Measurements from ENCODE around the gene NT5E.
"Not testable (repeated sequence)": the region's sequence is repeated elsewhere in the genome, so short reads cannot be mapped to it uniquely, and the experiment has no call there.

Gene NT5E

DNA sequence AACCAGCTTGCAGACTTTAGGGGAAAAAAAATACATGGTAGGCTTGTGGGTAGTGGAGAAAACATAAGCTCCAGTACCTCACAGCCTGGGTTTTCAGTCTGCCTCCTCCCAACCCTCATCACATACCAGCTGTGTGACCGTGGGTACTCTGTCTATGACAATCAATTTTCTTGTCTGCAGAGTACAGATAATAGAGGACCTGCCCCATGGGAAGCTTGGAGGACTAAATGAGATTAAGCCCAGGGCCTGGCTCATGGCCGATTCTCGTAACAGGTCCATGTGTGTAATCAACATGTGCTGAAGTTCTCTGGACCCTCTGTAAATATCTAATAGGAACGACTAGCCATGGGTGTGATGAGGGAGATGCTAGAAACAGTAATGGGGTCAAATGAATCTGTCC is 34.0 kb downstream of the NT5E start:
- H3K4me3 Mint-ChIP-seq, result no peak overlapping the region
- H3K9me3 Mint-ChIP-seq, result no peaks in the 10 kb centered on the region
- no peak for DNase-seq
- H3K27ac Mint-ChIP-seq, result no peak overlapping the region
- H3K4me1 Mint-ChIP-seq, result peaks cover 19% of the 10 kb centered on the region
- H3K27me3 Mint-ChIP-seq, result no peaks in the 10 kb centered on the region
- ATAC-seq, result no peak

DNA sequence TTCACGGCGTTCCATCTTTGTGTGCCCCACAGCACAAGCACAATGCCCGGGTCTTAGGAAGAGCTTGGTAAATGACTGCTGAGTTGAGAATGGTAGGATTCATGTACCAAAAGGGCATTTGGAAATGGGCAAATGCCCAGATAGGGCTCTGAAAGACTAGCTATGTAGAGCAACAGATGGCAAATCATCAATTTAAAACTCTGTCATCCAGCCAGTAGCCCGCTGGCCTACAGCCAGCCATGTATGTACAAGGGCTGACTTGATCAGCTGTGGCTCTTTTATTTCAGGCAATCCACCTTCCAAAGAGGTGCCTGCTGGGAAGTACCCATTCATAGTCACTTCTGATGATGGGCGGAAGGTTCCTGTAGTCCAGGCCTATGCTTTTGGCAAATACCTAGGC is 35.1 kb downstream of the NT5E start:
- Mint-ChIP-seq H3K4me1 (peaks cover 19% of the 10 kb centered on the region), H3K27me3 (no peaks in the 10 kb centered on the region), H3K9me3 (no peaks in the 10 kb centered on the region), H3K27ac (no peak overlapping the region), H3K4me3 (no peak overlapping the region)
- DNase-seq (no peak), ATAC-seq (no peak)

DNA sequence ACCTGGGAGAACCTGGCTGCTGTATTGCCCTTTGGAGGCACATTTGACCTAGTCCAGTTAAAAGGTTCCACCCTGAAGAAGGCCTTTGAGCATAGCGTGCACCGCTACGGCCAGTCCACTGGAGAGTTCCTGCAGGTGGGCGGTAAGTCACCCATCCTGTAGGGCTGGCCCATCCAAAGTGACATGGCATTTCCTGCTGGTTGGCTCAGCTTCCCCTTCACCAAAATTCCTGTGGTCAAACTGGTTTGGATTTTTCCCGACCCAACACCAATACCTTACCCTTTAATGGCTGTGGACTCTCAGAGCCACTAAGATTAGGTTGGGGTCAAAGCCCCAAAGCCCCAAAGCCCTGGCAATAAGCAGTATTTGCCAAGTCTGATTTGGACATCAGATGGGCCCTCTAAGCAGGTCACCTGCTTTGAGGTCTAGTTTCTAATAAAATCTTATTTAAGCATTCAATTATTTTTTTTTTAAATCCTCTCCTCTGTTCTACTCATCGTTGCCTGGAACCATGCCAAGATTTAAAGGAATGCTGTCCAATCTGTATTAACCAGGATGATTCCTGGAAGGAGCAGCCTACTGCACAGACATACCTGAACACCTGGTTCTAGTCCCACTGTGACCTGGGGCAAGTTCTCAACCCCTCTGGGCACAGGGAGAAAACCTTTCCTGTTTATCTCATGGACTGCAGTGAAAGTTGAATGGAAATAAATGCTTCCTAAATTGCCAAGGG is 40.8 kb downstream of the NT5E start:
- H3K9me3 Mint-ChIP-seq, result no peaks in the 10 kb centered on the region
- no peaks in the 10 kb centered on the region for H3K4me1 Mint-ChIP-seq
- no peak overlapping the region for H3K4me3 Mint-ChIP-seq
- ATAC-seq (no peak), DNase-seq (no peak)
- no peaks in the 10 kb centered on the region for H3K27me3 Mint-ChIP-seq
- H3K27ac Mint-ChIP-seq, result peak overlapping the region in 1 of 2 donors; percentile 82

DNA sequence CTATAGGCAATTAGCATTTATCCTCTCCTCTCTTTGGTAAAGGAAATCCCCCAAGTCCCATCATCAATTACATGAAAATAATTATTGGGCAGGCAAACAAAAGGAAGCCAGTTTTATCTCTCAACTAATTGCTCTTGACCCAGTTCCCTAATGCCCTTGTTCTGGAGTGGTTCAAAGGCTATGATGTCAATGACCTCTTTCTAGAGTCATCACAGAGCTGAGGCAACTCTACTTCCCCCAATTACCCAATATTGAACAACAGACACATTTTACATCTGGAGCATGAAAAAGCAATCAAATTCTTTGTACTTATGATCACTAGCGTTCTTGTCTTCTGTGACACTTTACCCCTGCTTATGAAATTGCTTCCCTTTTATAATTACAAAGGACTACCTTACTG is 43.5 kb downstream of the NT5E start:
- peaks cover 19% of the 10 kb centered on the region for H3K4me1 Mint-ChIP-seq
- DNase-seq, result no peak
- no peak for ATAC-seq
- H3K4me3 Mint-ChIP-seq, result no peak overlapping the region
- H3K27ac Mint-ChIP-seq, result no peak overlapping the region
- H3K9me3 Mint-ChIP-seq, result peaks cover 24 to 27% of the 10 kb centered on the region in 2 donors
- H3K27me3 Mint-ChIP-seq, result no peaks in the 10 kb centered on the region

DNA sequence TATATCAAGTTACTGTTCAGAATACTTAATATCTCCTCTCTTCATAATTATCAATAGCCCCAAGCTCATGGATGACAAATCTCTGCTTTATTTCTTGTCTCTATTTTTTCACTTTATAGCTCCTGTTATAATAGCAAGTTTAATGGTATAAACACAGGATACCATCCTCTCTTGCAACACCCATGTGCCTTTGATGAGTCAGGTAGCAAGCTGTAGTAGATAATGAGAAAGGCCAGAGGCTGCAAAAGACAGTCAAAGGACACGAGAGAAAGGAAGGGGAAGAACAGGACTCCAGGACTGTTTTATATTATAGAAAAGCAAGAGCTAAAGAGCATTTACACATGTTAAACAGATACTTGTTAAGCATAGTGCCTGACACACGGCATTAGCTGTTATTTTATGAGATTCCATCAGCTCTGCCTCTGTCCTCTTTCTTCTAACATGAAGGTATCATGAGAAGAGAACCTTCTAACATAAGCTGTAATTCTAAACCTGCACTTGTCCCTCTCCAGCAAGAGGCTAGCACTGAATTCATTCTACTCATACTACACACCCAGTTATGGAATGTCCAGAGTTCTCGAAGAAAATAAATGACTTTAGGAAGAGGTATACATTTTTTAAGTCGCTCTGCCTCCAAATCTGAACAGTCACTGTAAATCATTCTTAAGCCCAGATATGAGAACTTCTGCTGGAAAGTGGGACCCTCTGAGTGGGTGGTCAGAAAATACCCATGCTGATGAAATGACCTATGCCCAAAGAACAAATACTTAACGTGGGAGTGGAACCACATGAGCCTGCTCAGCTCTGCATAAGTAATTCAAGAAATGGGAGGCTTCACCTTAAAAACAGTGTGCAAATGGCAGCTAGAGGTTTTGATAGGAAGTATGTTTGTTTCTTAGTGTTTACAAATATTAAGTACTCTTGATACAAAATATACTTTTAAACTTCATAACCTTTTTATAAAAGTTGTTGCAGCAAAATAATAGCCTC is 45.0 kb downstream of the NT5E start:
- peaks cover 33% of the 10 kb centered on the region for H3K4me1 Mint-ChIP-seq
- peaks cover 27 to 28% of the 10 kb centered on the region in 2 donors for H3K9me3 Mint-ChIP-seq
- DNase-seq (no peak), ATAC-seq (no peak)
- H3K27me3 Mint-ChIP-seq, result no peaks in the 10 kb centered on the region
- H3K4me3 Mint-ChIP-seq, result no peak overlapping the region
- no peak overlapping the region for H3K27ac Mint-ChIP-seq

DNA sequence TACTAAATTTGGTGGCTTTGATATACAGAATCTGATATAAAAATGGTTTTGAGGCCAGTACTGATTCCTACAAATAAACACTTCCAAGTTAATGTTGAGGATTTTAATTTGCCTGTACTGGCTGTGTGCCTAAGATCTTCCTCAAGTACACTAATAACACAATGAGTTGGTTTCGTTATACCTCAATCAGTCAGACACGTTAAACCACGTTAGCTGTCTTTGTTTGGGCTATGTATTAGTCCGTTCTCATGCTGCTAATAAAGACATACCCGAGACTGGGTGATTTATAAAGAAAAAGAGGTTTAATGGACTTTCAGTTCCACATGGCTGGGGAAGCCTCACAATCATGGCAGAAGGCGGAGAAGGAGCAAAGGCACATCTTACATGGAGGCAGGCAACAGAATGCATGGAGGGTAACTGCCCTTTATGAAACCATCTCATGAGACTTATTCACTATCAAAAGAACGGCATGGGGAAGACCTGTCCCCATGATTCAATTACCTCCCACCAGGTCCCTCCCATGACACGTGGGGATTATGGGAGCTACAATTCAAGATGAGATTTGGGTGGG is 46.2 kb downstream of the NT5E start:
- no peaks in the 10 kb centered on the region for H3K27me3 Mint-ChIP-seq
- H3K4me3 Mint-ChIP-seq, result peak overlapping the region in 1 of 2 donors; percentile 24
- H3K9me3 Mint-ChIP-seq, result peaks cover 27 to 28% of the 10 kb centered on the region in 2 donors
- DNase-seq (no peak), ATAC-seq (no peak)
- H3K27ac Mint-ChIP-seq, result no peak overlapping the region
- peaks cover 33% of the 10 kb centered on the region for H3K4me1 Mint-ChIP-seq

DNA sequence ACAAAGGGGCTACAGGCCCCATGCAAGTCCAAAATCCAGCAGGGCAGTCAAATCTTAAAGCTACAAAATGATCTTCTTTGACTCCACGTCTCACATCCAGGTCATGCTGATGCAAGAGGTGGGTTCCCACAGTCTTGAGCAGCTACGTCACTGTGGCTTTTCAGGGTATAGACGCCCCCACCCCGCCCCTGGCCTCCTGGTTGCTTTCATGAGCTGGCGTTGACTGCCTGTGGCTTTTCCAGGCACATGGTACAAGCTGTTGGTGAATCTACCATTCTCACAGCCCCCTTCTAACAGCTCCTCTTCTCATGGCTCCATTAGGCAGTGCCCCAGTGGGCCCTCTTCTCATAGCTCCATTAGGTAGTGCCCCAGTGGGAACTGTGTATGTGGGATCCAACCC is 47.0 kb downstream of the NT5E start:
- Mint-ChIP-seq H3K9me3 (peaks cover 27 to 28% of the 10 kb centered on the region in 2 donors), H3K27ac (peak overlapping the region in 1 of 2 donors; percentile 23), H3K4me1 (peaks cover 33% of the 10 kb centered on the region), H3K27me3 (no peaks in the 10 kb centered on the region), H3K4me3 (no peak overlapping the region)
- DNase-seq (no peak), ATAC-seq (peak; percentile 35)

DNA sequence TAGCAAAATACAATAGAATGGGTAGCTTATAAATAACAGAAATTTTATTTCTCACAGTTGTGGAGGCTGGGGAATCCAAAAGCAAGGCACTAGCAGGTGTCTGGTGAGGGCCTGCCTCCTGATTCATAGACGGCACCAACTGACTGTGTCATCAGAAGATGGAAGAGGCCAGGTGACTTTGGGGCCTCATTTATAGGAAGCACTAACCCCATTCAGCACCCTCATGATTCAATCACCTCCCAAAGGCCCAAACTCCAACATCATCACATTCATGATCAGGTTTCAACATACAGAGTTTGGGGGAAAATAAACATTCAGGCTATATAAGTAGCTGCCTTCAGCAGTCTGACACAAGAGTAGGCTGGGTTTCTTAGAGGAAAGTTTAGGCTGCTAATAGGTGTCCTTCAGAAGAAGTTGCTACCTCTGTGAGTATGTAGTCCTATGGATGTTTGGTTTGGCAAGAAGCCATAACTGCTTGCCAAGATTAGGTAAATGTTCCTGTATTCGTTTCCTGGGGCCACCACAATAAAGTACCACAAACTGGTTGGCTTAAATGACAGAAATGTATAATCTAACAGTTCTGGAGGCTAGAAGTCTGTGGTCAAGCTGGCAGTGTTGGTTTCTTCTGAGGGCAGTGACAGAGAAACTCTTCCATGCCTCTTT is 48.8 kb downstream of the NT5E start:
- H3K27me3 Mint-ChIP-seq, result no peaks in the 10 kb centered on the region
- peaks cover 33% of the 10 kb centered on the region for H3K4me1 Mint-ChIP-seq
- no peak overlapping the region for H3K27ac Mint-ChIP-seq
- DNase-seq (no peak), ATAC-seq (peak; percentile 74)
- H3K9me3 Mint-ChIP-seq, result peaks cover 27 to 28% of the 10 kb centered on the region in 2 donors
- H3K4me3 Mint-ChIP-seq, result no peak overlapping the region

DNA sequence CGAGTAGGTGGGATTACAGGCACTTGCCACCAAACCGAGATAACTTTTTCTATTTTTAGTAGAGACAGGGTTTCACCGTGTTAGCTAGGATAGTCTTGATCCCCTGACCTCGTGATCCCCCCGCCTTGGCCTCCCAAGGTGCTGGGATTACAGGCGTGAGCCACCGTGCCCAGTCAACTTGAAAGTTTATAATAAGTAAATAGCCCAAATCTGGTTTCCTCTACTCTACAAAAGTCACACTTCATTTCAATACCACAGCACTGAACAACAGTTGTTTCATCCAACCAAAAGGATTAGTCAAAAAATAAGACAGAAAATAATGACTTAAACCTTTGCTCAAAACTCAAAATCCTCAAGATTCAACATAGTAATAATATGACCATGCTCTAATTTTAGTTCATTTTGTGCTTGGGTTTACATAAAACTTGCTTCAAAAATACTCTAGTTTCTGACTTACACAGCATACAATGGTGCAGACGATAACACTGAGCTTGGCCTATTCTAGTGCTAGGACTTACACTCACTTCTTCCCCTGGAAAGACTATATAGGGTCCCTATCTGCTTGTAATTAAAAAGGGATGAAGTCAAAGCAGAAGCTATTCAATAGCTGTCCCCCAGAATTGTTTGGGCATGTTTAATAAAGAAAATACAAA is 56.7 kb downstream of the NT5E start:
- no peaks in the 10 kb centered on the region for H3K27me3 Mint-ChIP-seq
- H3K27ac Mint-ChIP-seq, result no peak overlapping the region
- H3K9me3 Mint-ChIP-seq, result no peaks in the 10 kb centered on the region
- H3K4me1 Mint-ChIP-seq, result peaks cover 6% of the 10 kb centered on the region
- no peak for DNase-seq
- no peak overlapping the region for H3K4me3 Mint-ChIP-seq
- peak; percentile 71 for ATAC-seq

DNA sequence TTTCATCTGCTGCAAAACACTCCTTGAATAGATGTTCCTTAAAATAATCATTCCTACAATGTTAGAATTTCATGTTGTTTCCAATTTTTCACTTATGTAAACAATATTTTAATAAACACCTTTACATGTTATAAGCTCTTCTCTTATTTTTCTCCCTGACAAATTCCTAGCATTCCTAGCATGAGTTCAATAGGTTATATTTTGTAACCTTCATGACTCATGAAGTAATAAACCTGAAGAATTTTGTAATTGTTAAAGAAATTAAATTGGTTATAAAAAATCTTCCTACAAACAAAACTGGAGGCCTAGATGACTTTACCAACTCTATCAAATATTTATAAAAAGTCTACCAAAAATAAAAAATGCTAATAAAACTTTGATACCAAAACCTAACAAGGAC is 66.3 kb downstream of the NT5E start:
- ATAC-seq (no peak), DNase-seq (no peak)
- H3K27me3 Mint-ChIP-seq, result no peaks in the 10 kb centered on the region
- H3K9me3 Mint-ChIP-seq, result no peaks in the 10 kb centered on the region
- no peak overlapping the region for H3K27ac Mint-ChIP-seq
- no peak overlapping the region for H3K4me3 Mint-ChIP-seq
- H3K4me1 Mint-ChIP-seq, result no peaks in the 10 kb centered on the region

DNA sequence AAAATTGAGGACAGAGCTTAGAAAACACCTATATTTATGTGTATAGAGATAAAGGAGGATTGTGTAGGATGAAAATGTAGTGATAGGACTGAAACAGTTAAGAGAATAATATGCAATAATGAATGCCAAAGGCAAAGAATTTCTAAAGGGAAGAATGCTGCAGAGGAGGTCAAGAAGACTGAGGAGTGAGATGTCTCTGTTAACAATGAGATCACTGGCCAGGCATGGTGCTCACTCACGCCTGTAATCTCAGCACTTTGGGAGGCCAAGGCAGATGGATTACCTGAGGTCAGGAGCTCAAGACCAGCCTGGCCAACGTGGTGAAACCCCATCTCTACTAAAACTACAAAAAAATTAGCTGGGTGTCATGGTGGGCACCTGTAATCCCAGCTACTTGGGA is 74.4 kb downstream of the NT5E start:
- not testable (repeated sequence) for H3K9me3 Mint-ChIP-seq, H3K4me1 Mint-ChIP-seq, ATAC-seq, H3K27ac Mint-ChIP-seq, H3K27me3 Mint-ChIP-seq, H3K4me3 Mint-ChIP-seq, DNase-seq

DNA sequence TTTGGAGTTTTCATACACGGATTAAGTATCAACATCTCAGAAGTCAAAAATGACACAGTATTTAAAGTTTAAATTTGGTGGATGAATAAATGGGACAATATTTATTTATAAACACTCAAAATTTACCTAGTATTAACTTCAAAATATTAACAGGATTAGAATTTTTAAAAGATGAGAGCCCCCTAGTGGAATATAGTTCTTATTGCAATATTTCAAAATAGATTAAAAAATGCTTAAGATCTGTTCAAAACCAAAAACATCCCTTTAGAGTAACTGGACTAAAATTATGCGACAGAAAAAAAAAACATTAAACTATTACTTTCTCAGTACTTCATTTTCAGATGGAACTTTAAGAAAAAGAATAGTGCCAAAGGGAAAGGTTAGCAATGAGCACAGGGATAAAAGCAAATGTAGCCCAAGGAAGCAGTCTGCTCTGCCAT is 87.2 kb downstream of the NT5E start:
- H3K27ac Mint-ChIP-seq, result no peak overlapping the region
- H3K27me3 Mint-ChIP-seq, result no peaks in the 10 kb centered on the region
- ATAC-seq, result no peak
- DNase-seq, result no peak
- H3K4me1 Mint-ChIP-seq, result no peaks in the 10 kb centered on the region
- no peaks in the 10 kb centered on the region for H3K9me3 Mint-ChIP-seq
- H3K4me3 Mint-ChIP-seq, result no peak overlapping the region

DNA sequence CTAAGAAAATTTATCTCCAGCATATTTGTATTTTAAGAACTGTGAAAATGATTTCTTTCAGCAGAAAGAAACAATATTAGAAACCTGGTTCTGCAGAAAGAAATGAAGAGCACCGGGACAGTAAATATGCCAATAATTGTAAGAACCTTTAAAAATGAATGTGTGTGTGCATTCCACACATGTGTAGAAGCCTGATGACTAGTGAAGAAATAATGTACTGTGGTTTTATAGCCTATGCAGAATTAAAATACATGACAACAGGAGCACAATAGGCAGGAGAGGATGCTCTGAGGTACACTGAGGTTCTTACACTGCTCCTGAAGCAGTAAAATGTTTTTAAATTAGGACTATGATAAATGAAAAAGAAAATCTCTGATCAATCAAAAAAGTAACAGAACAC is 94.9 kb downstream of the NT5E start:
- Mint-ChIP-seq H3K4me1 (no peaks in the 10 kb centered on the region), H3K9me3 (peaks cover 0 to 4% of the 10 kb centered on the region in 2 donors), H3K27ac (peak overlapping the region in 1 of 2 donors; percentile 38), H3K27me3 (no peaks in the 10 kb centered on the region), H3K4me3 (no peak overlapping the region)
- DNase-seq (no peak), ATAC-seq (no peak)
